ENCODE results near the gene REEP1.

- TF ChIP-seq, protein P1, sequence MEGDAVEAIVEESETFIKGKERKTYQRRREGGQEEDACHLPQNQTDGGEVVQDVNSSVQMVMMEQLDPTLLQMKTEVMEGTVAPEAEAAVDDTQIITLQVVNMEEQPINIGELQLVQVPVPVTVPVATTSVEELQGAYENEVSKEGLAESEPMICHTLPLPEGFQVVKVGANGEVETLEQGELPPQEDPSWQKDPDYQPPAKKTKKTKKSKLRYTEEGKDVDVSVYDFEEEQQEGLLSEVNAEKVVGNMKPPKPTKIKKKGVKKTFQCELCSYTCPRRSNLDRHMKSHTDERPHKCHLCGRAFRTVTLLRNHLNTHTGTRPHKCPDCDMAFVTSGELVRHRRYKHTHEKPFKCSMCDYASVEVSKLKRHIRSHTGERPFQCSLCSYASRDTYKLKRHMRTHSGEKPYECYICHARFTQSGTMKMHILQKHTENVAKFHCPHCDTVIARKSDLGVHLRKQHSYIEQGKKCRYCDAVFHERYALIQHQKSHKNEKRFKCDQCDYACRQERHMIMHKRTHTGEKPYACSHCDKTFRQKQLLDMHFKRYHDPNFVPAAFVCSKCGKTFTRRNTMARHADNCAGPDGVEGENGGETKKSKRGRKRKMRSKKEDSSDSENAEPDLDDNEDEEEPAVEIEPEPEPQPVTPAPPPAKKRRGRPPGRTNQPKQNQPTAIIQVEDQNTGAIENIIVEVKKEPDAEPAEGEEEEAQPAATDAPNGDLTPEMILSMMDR (conservative IDR thresholded peaks at IDR 0.05; ENCODE audit: low read depth, low read length) = no peak
- TF ChIP-seq EZH2 (IDR thresholded peaks at IDR 0.05; ENCODE audit: borderline replicate concordance, low read depth, low read length, poor library complexity, severe bottlenecking) = no peak
These were observed 79.3 kb downstream of the REEP1 start for GRCh38 chr2:86258106-86258505.
